ENCODE data around the gene PLAGL2. TPM values are rescaled to one million over a fixed set of nuclear protein-coding genes. Genes with fewer than 3 reads are reported as not detected.

The PLAGL2 gene
- total and polyA plus RNA-seq, 3 donors from 2014 or later: 30.5 to 36.8 (median 33.5) TPM

DNA sequence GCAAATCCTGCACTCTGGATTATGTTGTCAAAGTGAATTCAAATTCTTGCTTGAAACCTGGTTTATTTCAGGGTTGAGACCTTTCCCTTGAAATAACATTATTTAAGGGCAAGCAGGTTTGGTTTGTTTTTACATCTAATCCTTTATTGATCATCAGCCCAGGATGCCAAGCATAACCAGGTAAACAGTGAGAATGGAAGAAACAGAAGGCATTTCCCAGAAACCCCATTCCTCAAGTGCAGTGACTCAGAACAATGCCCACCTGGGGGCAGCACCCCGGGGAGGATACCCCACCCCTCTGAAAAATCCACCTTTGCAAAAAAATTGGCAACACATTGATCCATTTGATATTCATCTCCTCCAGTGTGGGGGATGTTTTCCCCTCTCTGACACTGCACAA is 32.7 kb upstream of the PLAGL2 start:
- 5 to 50% methylated on average over 1 of the region's 1 CpG for WGBS, 2 donors
- intact Hi-C loops (cut with DNase I; ENCODE audit: low total_unique reads): no loop called here
- no peak for TF ChIP-seq POLR2A (IDR thresholded peaks at IDR 0.05)
- TF ChIP-seq CTCF (IDR thresholded peaks at IDR 0.05): no peak
- Histone ChIP-seq H3K4me3 (no peak overlapping the region), H3K36me3 (ENCODE audit: low read depth, missing control alignments) (no peaks in the 10 kb centered on the region), H3K4me1 (no peaks in the 10 kb centered on the region), H3K27me3 (no peaks in the 10 kb centered on the region), H3K27ac (no peak overlapping the region), H3K9me3 (no peaks in the 10 kb centered on the region)
- no peak for DNase-seq

- H3K4me1 ChIP-seq: no peaks in the 10 kb centered on the region
- intact Hi-C loops (cut with DNase I; ENCODE audit: low total_unique reads): no loop called here
- no peaks in the 10 kb centered on the region for H3K27me3 ChIP-seq
- H3K27ac ChIP-seq: no peak overlapping the region
- TF ChIP-seq POLR2A (IDR thresholded peaks at IDR 0.05) (no peak), CTCF (IDR thresholded peaks at IDR 0.05) (no peak)
- no peak overlapping the region for H3K4me3 ChIP-seq
- no peaks in the 10 kb centered on the region for H3K9me3 ChIP-seq
- no peaks in the 10 kb centered on the region for H3K36me3 ChIP-seq (ENCODE audit: low read depth, missing control alignments)
- no peak for DNase-seq
- WGBS, 2 donors: 74 to 84% methylated on average over 6 to 9 of the region's 9 CpGs
These were observed 31.2 kb upstream of the PLAGL2 start for GRCh38 chr20:32238483-32239425.

- Histone ChIP-seq H3K27ac (no peak overlapping the region), H3K9me3 (no peaks in the 10 kb centered on the region), H3K27me3 (no peaks in the 10 kb centered on the region), H3K4me3 (no peak overlapping the region), H3K4me1 (no peaks in the 10 kb centered on the region), H3K36me3 (ENCODE audit: low read depth, missing control alignments) (no peaks in the 10 kb centered on the region)
- intact Hi-C loops (cut with DNase I; ENCODE audit: low total_unique reads): no loop called here
- WGBS, 2 donors: 80 to 88% methylated on average over 6 of the region's 6 CpGs
- no peak for DNase-seq
- TF ChIP-seq POLR2A (IDR thresholded peaks at IDR 0.05) (no peak), CTCF (IDR thresholded peaks at IDR 0.05) (no peak)
These were observed 29.9 kb upstream of the PLAGL2 start for GRCh38 chr20:32237419-32237818.

GRCh38 chr20:32236819-32237218 is 29.3 kb upstream of the PLAGL2 start:
- TF ChIP-seq CTCF (IDR thresholded peaks at IDR 0.05): no peak
- TF ChIP-seq POLR2A (IDR thresholded peaks at IDR 0.05): no peak
- Histone ChIP-seq H3K36me3 (ENCODE audit: low read depth, missing control alignments) (no peaks in the 10 kb centered on the region), H3K27me3 (no peaks in the 10 kb centered on the region), H3K4me3 (no peak overlapping the region), H3K4me1 (no peaks in the 10 kb centered on the region), H3K27ac (no peak overlapping the region), H3K9me3 (no peaks in the 10 kb centered on the region)
- intact Hi-C loops (cut with DNase I; ENCODE audit: low total_unique reads): no loop called here
- DNase-seq: no peak
- WGBS, 2 donors: 82 to 97% methylated on average over 2 of the region's 2 CpGs
